Stomach smooth muscle (tissue), 2 donors: ENCODE measurements around the gene KIRREL3.
"Not testable (repeated sequence)": the region's sequence is repeated elsewhere in the genome, so short reads cannot be mapped to it uniquely, and the experiment has no call there.

Experiments
- H3K27ac ChIP-seq: one replicate; pipeline ENCODE4 v1.7.0; 2013; ENCODE audit warnings: mild to moderate bottlenecking, low read length, inconsistent platforms
- H3K27me3 ChIP-seq, 2 donors: one replicate each; pipeline ENCODE4 v1.7.0; 2013; ENCODE audit warnings: low read length in 2 of 2; ENCODE audit not compliant: insufficient read depth in 2 of 2, control insufficient read depth in 1 of 2
- H3K36me3 ChIP-seq, 2 donors: one replicate each; pipeline ENCODE4 v1.7.0; 2013; ENCODE audit warnings: low read length in 2 of 2; ENCODE audit not compliant: control insufficient read depth in 2 of 2, insufficient read depth in 2 of 2
- H3K4me1 ChIP-seq: one replicate; pipeline ENCODE4 v1.7.0; 2013; ENCODE audit warnings: low read length; ENCODE audit not compliant: control insufficient read depth, insufficient read depth
- H3K4me3 ChIP-seq, 2 donors: one replicate each; pipeline ENCODE4 v1.7.0; 2013; ENCODE audit warnings: low read length in 2 of 2
- H3K9ac ChIP-seq, 2 donors: one replicate each; pipeline ENCODE4 v1.7.0; 2013; ENCODE audit warnings: low read length in 2 of 2, mild to moderate bottlenecking in 1 of 2
- H3K9me3 ChIP-seq, 2 donors: one replicate each; pipeline ENCODE4 v1.7.0; 2013; ENCODE audit warnings: low read length in 2 of 2; ENCODE audit not compliant: control insufficient read depth in 2 of 2
- donor health status: healthy.
- donor health status: Pancreatic carcinoma.

The KIRREL3 gene

GRCh38 chr11:126391970-126392632, 608.5 kb downstream of the KIRREL3 start:
- H3K36me3 ChIP-seq = no peaks in the 10 kb centered on the region
- H3K4me1 ChIP-seq = peaks cover 23% of the 10 kb centered on the region
- H3K27me3 ChIP-seq = no peaks in the 10 kb centered on the region
- no peaks in the 10 kb centered on the region for H3K9me3 ChIP-seq
- peak overlapping the region in 1 of 2 donors; percentile 35 for H3K4me3 ChIP-seq
- H3K9ac ChIP-seq = peak overlapping the region in 1 of 2 donors; percentile 21
- H3K27ac ChIP-seq = no peak overlapping the region

GRCh38 chr11:126391286-126391954, 609.1 kb downstream of the KIRREL3 start:
- no peaks in the 10 kb centered on the region for H3K27me3 ChIP-seq
- H3K9ac ChIP-seq = no peak overlapping the region
- no peaks in the 10 kb centered on the region for H3K9me3 ChIP-seq
- H3K27ac ChIP-seq = no peak overlapping the region
- H3K36me3 ChIP-seq = no peaks in the 10 kb centered on the region
- H3K4me3 ChIP-seq = no peak overlapping the region
- peaks cover 23% of the 10 kb centered on the region for H3K4me1 ChIP-seq

- H3K27ac ChIP-seq = no peak overlapping the region
- H3K36me3 ChIP-seq = no peaks in the 10 kb centered on the region
- H3K4me3 ChIP-seq = no peak overlapping the region
- H3K27me3 ChIP-seq = no peaks in the 10 kb centered on the region
- peaks cover 25% of the 10 kb centered on the region for H3K4me1 ChIP-seq
- H3K9me3 ChIP-seq = no peaks in the 10 kb centered on the region
- H3K9ac ChIP-seq = no peak overlapping the region
Measured at GRCh38 chr11:126390272-126390867, 610.2 kb downstream of the KIRREL3 start.

- Histone ChIP-seq H3K36me3 (no peaks in the 10 kb centered on the region), H3K9me3 (no peaks in the 10 kb centered on the region), H3K27me3 (no peaks in the 10 kb centered on the region), H3K4me3 (no peak overlapping the region), H3K9ac (no peak overlapping the region), H3K27ac (no peak overlapping the region), H3K4me1 (peaks cover 19% of the 10 kb centered on the region)
Measured at GRCh38 chr11:126387857-126388256, 612.7 kb downstream of the KIRREL3 start.

- not testable (repeated sequence) for H3K27ac ChIP-seq, H3K9me3 ChIP-seq, H3K9ac ChIP-seq, H3K4me1 ChIP-seq, H3K36me3 ChIP-seq, H3K4me3 ChIP-seq, H3K27me3 ChIP-seq
Measured at GRCh38 chr11:126386729-126387071, 613.9 kb downstream of the KIRREL3 start.

- Histone ChIP-seq H3K36me3 (no peaks in the 10 kb centered on the region), H3K27me3 (no peaks in the 10 kb centered on the region), H3K4me1 (peaks cover 3% of the 10 kb centered on the region), H3K27ac (no peak overlapping the region), H3K9me3 (no peaks in the 10 kb centered on the region), H3K9ac (no peak overlapping the region), H3K4me3 (no peak overlapping the region)
Measured at GRCh38 chr11:126385991-126386728, 614.4 kb downstream of the KIRREL3 start.

- Histone ChIP-seq H3K27ac (no peak overlapping the region), H3K9ac (no peak overlapping the region), H3K27me3 (no peaks in the 10 kb centered on the region), H3K36me3 (no peaks in the 10 kb centered on the region), H3K9me3 (no peaks in the 10 kb centered on the region), H3K4me1 (peaks cover 6% of the 10 kb centered on the region), H3K4me3 (no peak overlapping the region)
Measured at GRCh38 chr11:126384449-126385070, 616.0 kb downstream of the KIRREL3 start.

- no peaks in the 10 kb centered on the region for H3K36me3 ChIP-seq
- no peaks in the 10 kb centered on the region for H3K27me3 ChIP-seq
- no peak overlapping the region for H3K4me3 ChIP-seq
- no peak overlapping the region for H3K9ac ChIP-seq
- no peaks in the 10 kb centered on the region for H3K9me3 ChIP-seq
- H3K27ac ChIP-seq = no peak overlapping the region
- peaks cover 6% of the 10 kb centered on the region for H3K4me1 ChIP-seq
Measured at GRCh38 chr11:126383339-126384335, 616.9 kb downstream of the KIRREL3 start.

- not testable (repeated sequence) for H3K9me3 ChIP-seq, H3K36me3 ChIP-seq, H3K4me3 ChIP-seq, H3K9ac ChIP-seq, H3K27me3 ChIP-seq, H3K27ac ChIP-seq, H3K4me1 ChIP-seq
Measured at GRCh38 chr11:126382641-126383040, 617.9 kb downstream of the KIRREL3 start.

GRCh38 chr11:126381960-126382359, 618.6 kb downstream of the KIRREL3 start:
- H3K36me3 ChIP-seq, H3K27ac ChIP-seq, H3K27me3 ChIP-seq, H3K4me3 ChIP-seq, H3K9ac ChIP-seq, H3K9me3 ChIP-seq, H3K4me1 ChIP-seq: not testable (repeated sequence)
